DLD1 (cell line): ENCODE results near the gene OTOGL.
"Not testable (repeated sequence)": the region's sequence is repeated elsewhere in the genome, so short reads cannot be mapped to it uniquely, and the experiment has no call there.

Source experiments
- in situ Hi-C: cut with HindIII; loops from 2 replicates; pipeline ENCODE4 v1.10.0; 2017; ENCODE audit warnings: low sequenced_read_pairs

OTOGL gene

DNA sequence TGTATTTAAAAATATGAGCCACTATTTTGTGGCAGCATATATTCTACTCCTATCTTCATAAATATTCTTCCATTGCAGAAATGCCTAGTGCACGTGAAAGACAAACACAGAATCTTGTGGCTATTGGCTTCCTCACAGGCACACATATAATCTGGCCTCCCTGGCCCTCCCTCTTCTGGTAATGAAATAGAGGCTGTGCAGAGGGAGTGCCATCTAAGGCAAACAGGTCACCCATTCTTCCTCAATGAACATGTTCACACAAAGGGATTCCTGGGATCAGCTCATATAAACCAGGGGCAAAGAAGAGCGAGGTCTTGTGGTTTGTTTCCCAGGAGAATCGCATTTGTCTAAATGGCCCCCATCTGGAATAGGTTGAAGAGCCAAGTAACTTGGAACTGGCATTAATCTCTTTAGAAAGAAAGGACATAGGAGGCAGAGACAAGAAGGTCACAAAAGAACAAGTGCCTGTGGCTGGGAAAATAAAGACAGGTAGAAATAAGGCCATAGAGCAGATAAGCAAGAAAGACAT, 173.1 kb downstream of the OTOGL start:
- in situ Hi-C loops = no loop called here

- in situ Hi-C loops = no loop called here
These were observed 173.8 kb downstream of the OTOGL start for GRCh38 chr12:80273144-80273543.

GRCh38 chr12:80277732-80278131, 178.4 kb downstream of the OTOGL start:
- in situ Hi-C loops = no loop called here

DNA sequence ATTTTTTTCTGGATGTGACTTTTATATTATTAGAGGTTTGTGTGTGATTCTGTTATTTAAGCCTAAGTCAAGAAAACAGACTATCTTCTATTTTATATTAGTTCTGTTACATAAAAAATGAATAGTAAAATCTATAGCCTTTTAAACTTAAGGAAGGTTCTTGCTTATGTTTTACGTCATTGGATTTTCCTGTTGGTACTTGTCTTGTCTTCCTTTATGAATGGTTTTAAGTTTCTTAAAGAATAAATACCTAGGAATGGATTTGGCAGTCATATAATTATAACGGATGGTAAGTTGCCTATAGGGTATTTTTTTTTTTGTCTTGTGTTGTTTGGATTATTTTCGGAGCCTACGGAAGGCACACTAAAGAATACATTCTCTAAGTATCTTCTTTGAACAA, 182.9 kb downstream of the OTOGL start:
- in situ Hi-C loops = no loop called here

- in situ Hi-C loops = no loop called here
These were observed 183.4 kb downstream of the OTOGL start for GRCh38 chr12:80282761-80283160.

DNA sequence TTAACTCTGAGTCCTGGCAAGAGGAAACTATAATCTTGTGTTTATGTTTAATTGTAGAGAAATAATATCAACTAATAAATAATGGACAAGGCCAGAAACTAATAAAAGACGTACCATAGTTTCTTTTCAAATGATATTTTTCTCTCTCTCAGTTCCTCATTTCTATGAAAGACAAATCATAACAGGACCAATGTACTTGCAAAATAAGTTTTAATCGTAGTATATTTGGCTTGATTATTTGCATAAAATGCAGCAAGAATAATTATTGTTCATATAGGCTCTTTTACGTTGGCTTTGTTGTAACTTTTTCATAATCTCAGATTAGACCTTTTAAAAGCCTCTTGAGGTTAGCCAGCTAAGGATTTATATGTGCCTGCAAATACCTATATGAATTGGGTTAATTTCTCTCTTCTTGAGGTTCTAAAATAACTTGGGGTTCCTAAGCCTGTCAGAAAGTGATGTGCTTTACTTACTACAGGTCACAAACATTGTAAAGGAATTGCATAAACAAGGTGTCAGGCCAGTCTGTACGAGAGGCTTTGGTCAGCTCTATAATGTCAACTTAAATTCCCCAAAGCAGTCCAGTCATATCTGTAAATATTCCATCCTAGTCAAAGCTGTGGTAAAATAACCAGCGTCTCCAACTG, 191.9 kb downstream of the OTOGL start:
- in situ Hi-C loops = no loop called here

DNA sequence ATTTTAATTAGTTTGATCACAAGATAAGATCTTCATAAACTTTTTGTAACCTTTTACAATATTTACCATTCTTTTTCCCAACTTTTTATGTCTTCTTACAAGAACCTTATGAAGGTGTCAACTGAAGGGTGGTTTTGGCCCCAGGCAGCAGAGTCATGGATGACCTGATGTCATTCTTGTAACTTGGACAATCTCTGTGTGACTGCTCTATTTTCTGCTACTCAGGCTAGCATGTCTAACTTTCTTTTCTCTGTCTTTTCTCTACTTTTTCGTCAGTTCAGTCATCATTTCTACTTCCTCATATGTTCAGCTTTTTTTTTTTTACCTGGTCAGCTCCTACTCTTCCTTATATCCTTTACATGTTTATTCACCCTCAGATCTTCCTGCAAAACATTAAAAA, 194.0 kb downstream of the OTOGL start:
- in situ Hi-C loops = no loop called here

DNA sequence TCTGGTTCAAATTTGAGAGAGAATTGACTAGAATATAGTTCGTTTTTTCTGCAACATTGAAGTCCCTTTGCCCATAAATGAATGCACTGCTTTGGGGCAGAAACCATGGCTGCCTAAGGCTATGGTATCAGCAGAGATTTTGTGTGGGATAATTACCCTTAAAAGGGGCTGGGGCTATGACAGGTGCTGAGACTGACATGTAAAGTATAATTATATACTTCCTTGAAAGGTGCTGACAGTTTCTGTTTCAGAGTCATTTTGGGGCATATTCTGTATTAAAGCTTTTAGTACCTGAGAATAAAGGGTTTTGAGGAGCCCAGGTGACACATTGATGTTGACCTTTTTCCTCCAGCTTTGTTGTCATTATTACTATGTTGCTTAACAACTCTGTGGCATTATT, 194.4 kb downstream of the OTOGL start:
- in situ Hi-C loops = no loop called here

- in situ Hi-C loops = no loop called here
These were observed 199.9 kb downstream of the OTOGL start for GRCh38 chr12:80299219-80299618.

GRCh38 chr12:80299976-80300375, 200.6 kb downstream of the OTOGL start:
- in situ Hi-C loops = no loop called here

- in situ Hi-C loops = not testable (repeated sequence)
These were observed 208.1 kb downstream of the OTOGL start for GRCh38 chr12:80307436-80307835.

- in situ Hi-C loops = no loop called here
These were observed 213.9 kb downstream of the OTOGL start for GRCh38 chr12:80313209-80313608.

DNA sequence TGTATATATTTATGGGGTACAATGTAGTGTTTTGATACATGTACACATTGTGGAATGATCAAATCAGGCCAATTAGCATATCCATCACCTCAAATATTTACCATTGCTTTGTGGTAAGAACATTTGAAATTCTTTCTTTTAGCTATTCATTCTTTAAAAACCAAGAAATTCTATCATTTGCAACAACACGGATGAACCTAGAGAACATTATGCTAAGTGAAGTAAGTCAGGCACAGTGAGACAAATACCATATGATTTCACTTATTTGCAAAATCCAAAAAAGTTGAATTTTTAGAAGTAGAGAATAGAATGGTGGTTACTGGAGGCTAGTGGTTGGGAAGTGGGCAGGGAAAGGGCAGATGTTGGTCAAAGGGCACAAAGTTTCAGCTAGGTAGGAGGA, 215.4 kb downstream of the OTOGL start:
- in situ Hi-C loops = no loop called here

DNA sequence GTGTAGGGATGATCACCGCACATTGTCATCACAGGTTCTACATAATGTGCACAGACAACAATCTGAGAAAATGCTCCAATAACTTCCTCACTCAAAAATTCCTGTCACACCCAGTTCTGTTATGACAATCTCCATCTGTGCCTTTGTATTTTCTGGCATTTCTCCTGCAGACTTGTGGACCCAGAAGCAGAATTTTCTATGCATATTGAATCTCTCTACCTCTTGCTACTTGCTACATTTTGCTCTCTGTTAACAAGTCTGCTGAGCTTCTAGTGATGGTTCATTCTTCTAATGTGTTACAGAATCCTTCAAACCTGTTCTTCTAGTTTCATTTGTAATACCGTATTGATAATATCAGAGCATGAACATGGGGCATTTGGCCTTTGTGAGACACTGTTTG, 216.9 kb downstream of the OTOGL start:
- in situ Hi-C loops = no loop called here

DNA sequence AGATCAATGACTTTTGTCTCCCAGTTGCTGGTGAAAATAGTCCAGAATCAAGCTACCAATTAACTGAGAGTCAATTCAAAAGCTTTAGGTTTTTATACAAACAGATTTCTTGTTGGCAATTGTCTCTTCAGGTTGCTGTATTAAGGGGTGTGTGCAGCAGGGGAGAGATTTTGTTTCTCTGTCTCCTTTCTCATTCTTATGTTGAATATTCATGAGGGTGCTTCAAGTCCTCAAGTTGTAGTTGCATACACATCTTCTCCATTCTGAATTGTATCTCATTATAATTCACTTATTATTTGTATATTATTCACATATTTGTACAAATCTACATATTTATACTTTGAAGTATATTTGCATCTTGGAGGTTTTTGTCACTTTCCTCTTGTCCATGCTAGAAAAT, 218.0 kb downstream of the OTOGL start:
- in situ Hi-C loops = no loop called here

- in situ Hi-C loops = no loop called here
These were observed 218.6 kb downstream of the OTOGL start for GRCh38 chr12:80317899-80318298.

GRCh38 chr12:80320121-80320678, 220.9 kb downstream of the OTOGL start:
- in situ Hi-C loops = no loop called here

DNA sequence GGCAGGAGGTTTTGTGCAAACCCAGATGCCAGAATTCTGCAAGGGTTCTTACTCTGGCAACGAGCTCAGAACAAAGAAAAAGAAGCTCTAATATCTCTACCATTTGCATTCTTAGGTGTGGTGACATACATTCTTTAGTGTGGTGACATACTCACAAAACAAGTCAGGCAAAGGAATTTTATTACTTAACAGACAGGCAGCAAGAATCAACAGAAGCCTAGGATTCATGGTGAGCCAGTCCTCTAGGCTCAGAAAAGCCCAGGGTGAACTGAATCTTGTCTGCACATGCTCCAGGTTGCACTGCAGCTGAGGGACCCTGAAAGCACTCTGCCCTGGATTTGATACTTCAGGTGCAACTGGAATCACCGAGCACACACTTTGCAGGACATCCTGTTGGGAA, 222.3 kb downstream of the OTOGL start:
- in situ Hi-C loops = no loop called here

- in situ Hi-C loops = no loop called here
These were observed 226.0 kb downstream of the OTOGL start for GRCh38 chr12:80325167-80325959.

GRCh38 chr12:80332827-80333226, 233.5 kb downstream of the OTOGL start:
- in situ Hi-C loops = no loop called here

GRCh38 chr12:80352474-80352873, 253.1 kb downstream of the OTOGL start:
- in situ Hi-C loops = no loop called here

DNA sequence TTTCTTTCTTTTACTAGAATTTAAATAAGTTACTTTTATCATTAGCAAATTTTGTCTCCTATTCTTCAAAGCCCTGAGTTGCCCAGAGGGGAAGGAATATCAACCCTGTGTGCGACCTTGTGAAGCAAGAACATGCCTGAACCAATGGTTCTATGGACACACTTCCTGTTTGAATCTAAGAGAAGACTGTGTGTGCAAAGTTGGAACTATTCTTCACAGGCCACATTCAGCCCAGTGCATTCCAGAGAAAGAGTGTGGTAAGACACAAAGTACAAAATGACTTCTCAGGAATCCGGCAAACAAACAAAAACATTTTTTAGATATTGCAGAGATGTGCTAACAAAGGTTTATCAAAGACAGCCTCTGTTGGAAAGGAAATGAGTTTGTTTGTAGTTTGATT, 253.9 kb downstream of the OTOGL start:
- in situ Hi-C loops = no loop called here
